ENCODE measurements around the gene KIFAP3. TPM values are rescaled to one million over a fixed set of nuclear protein-coding genes. Genes with fewer than 3 reads are reported as not detected.
A peak's percentile ranks its signal among the peaks of the same experiment; 100 is the strongest.
"Not testable (repeated sequence)": the region's sequence is repeated elsewhere in the genome, so short reads cannot be mapped to it uniquely, and the experiment has no call there.

Gene KIFAP3
- polyA plus RNA-seq, 4 donors: 10.5 to 20.7 (median 14.6) TPM

DNA sequence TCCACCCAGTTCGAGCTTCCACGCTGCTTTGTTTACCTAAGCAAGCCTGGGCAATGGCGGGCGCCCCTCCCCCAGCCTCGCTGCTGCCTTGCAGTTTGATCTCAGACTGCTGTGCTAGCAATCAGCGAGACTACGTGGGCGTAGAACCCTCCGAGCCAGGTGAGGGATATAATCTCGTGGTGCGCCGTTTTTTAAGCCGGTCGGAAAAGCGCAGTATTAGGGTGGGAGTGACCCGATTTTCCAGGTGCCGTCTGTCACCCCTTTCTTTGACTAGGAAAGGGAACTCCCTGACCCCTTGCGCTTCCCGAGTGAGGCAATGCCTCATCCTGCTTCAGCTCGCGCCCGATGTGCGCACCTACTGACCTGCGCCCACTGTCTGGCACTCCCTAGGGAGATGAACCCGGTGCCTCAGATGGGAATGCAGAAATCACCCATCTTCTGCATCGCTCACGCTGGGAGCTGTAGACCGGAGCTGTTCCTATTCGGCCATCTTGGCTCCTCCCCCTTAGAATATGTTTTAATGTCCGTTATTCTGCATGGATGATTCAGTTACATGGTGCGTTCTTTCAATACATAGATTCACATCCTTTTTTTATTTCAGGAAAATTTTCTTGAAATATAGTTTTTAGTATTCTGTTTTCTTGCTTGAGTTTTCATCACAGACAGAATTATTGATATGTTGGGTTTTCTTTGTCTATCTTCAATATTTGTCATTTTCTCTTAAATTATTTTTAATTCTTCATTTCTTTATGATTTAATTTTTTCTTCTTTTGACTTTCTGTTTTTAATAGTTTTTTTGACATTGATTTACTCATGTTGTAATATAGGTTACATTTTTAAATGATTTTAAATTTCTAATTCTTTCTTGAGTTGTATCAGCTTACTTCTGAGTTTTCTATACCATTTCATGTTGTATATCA lies 20.5 kb upstream of the KIFAP3 start:
- H3K4me3 ChIP-seq (ENCODE audit: low read depth in 1 of 3, low read length in 3 of 3): not testable (repeated sequence)

DNA sequence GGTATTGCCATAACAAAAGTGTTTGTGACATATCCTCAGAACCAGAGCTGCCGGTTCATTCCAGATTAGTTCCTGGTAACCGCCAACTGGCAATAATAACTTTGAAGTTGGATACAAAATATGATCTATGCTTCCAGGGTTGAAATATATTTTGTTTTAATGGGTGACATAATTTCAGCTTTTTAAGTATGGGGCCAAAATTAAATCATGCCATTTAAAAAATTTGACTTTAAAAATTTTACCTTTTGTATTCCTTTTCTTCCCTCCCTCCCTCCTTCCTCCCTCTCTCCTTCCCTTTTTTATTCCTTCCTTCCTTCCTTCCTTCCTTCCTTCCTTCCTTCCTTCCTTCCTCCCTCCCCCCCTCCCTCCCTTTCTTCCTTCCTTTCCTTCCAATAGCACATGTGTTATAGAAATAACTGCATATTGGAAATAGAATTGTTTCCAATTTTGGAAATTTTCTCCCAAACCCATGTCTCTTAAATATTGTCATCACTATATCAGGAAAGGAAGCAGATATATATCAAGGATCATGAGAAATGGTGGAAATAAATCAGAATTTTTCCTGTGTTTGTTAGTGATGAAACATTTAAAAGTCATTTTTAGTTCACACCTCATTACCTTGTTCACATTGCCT lies 12.0 kb upstream of the KIFAP3 start:
- no peaks in the 10 kb centered on the region for H3K27me3 ChIP-seq (ENCODE audit: control insufficient read depth in 3 of 3, insufficient read depth in 3 of 3, low read length in 3 of 3)
- H3K4me3 ChIP-seq (ENCODE audit: low read depth in 1 of 3, low read length in 3 of 3): no peak overlapping the region
- H3K27ac ChIP-seq (ENCODE audit: low read depth in 1 of 3, low read length in 2 of 3): no peak overlapping the region
- DNase-seq: no peak
- 73 to 76% (median 73%) methylated on average over 2 of the region's 2 CpGs for WGBS, 3 donors
- no peak for FAIRE-seq
- no peaks in the 10 kb centered on the region for H3K36me3 ChIP-seq (ENCODE audit: control insufficient read depth in 3 of 3, insufficient read depth in 2 of 3, low read depth in 1 of 3, low read length in 3 of 3)
- H3K4me1 ChIP-seq (ENCODE audit: control insufficient read depth in 3 of 3, insufficient read depth in 2 of 3, low read depth in 1 of 3, low read length in 2 of 3): no peaks in the 10 kb centered on the region
- no peaks in the 10 kb centered on the region for H3K9me3 ChIP-seq (ENCODE audit: control insufficient read depth in 2 of 2, insufficient read depth in 1 of 2, low read depth in 1 of 2, low read length in 1 of 2)

More for the DNA sequence above, 20.5 kb upstream of the KIFAP3 start:
- WGBS, 3 donors: 78 to 82% (median 78%) methylated on average over 29 to 31 of the region's 31 CpGs
- not testable (repeated sequence) for H3K36me3 ChIP-seq (ENCODE audit: control insufficient read depth in 3 of 3, insufficient read depth in 2 of 3, low read depth in 1 of 3, low read length in 3 of 3); H3K4me1 ChIP-seq (ENCODE audit: control insufficient read depth in 3 of 3, insufficient read depth in 2 of 3, low read depth in 1 of 3, low read length in 2 of 3); H3K9me3 ChIP-seq (ENCODE audit: control insufficient read depth in 2 of 2, insufficient read depth in 1 of 2, low read depth in 1 of 2, low read length in 1 of 2); FAIRE-seq; DNase-seq; H3K27ac ChIP-seq (ENCODE audit: low read depth in 1 of 3, low read length in 2 of 3); H3K27me3 ChIP-seq (ENCODE audit: control insufficient read depth in 3 of 3, insufficient read depth in 3 of 3, low read length in 3 of 3)

DNA sequence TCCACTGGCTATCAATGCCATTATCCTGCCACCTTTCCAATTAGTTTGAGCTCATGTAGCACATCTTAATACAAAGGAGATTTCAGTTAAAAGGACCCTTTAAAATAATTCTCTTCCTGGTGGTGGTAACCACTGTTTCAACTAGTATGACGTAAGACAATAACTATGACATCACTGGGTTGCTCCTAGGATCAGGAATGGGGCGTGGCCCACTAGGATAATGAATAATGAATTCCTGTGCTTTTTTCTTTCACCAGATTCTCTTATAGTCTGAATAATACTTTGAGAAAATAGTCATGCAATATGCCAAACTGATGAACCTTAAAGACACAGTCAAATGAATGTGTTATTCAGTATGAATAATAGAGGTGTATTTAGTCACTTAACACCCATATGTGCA lies 10.6 kb upstream of the KIFAP3 start:
- H3K27me3 ChIP-seq (ENCODE audit: control insufficient read depth in 3 of 3, insufficient read depth in 3 of 3, low read length in 3 of 3): no peaks in the 10 kb centered on the region
- no peaks in the 10 kb centered on the region for H3K4me1 ChIP-seq (ENCODE audit: control insufficient read depth in 3 of 3, insufficient read depth in 2 of 3, low read depth in 1 of 3, low read length in 2 of 3)
- FAIRE-seq (no peak), DNase-seq (no peak)
- no peaks in the 10 kb centered on the region for H3K9me3 ChIP-seq (ENCODE audit: control insufficient read depth in 2 of 2, insufficient read depth in 1 of 2, low read depth in 1 of 2, low read length in 1 of 2)
- H3K27ac ChIP-seq (ENCODE audit: low read depth in 1 of 3, low read length in 2 of 3): no peak overlapping the region
- H3K4me3 ChIP-seq (ENCODE audit: low read depth in 1 of 3, low read length in 3 of 3): no peak overlapping the region
- 46 to 64% (median 47%) methylated on average over 2 of the region's 2 CpGs for WGBS, 3 donors
- no peaks in the 10 kb centered on the region for H3K36me3 ChIP-seq (ENCODE audit: control insufficient read depth in 3 of 3, insufficient read depth in 2 of 3, low read depth in 1 of 3, low read length in 3 of 3)

DNA sequence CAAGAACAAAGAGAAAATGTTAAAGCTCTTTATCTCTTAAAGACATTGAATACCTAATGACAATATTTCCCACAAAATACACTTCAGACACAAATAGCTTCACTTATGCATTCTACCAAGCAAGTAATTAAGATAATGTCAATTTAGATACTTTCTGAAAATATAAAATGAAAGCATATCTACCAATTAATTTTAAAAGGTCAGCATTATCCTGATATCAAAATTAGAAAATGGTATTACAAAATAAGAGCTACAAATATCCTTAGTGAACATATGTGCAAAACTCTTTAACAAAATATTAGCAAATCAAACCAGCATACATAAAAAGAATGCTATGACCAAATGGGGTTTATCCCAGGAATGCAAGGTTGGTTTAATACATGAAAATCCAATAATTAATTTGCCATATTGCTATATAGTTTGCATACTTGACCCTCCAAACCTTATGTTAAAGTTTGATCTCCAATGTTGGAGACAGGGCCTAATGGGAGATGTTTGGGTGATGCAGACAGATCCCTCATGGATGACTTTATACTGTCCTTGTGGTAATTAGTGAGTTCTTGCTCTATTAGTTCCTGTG lies 4.2 kb upstream of the KIFAP3 start:
- DNase-seq (no peak), FAIRE-seq (no peak)
- no peaks in the 10 kb centered on the region for H3K36me3 ChIP-seq (ENCODE audit: control insufficient read depth in 3 of 3, insufficient read depth in 2 of 3, low read depth in 1 of 3, low read length in 3 of 3)
- peaks cover 0 to 4% of the 10 kb centered on the region in 2 donors for H3K9me3 ChIP-seq (ENCODE audit: control insufficient read depth in 2 of 2, insufficient read depth in 1 of 2, low read depth in 1 of 2, low read length in 1 of 2)
- peaks cover 0 to 1% (median 0%) of the 10 kb centered on the region in 3 donors for H3K4me1 ChIP-seq (ENCODE audit: control insufficient read depth in 3 of 3, insufficient read depth in 2 of 3, low read depth in 1 of 3, low read length in 2 of 3)
- no peak overlapping the region for H3K27ac ChIP-seq (ENCODE audit: low read depth in 1 of 3, low read length in 2 of 3)
- peaks cover 0 to 2% (median 0%) of the 10 kb centered on the region in 3 donors for H3K27me3 ChIP-seq (ENCODE audit: control insufficient read depth in 3 of 3, insufficient read depth in 3 of 3, low read length in 3 of 3)
- no peak overlapping the region for H3K4me3 ChIP-seq (ENCODE audit: low read depth in 1 of 3, low read length in 3 of 3)

DNA sequence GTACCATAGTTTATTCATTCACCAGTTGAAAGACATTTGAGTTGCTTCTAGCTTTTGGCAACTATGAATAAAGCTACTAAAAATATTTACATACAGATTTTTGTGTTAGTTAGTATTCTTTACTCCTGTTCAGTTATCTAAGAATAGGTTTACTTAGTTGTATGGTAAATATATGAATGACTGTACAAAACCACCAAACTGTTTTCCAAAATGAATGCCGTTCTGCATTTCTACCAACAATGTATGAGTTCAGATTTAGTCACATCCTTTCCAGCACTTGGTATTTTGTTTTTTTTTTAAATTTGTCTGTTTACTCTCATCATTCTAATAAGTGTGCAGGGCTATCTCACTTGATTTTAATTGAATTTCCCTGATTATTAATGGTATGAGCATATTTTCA lies 3.4 kb upstream of the KIFAP3 start:
- no peak for DNase-seq
- H3K36me3 ChIP-seq (ENCODE audit: control insufficient read depth in 3 of 3, insufficient read depth in 2 of 3, low read depth in 1 of 3, low read length in 3 of 3): no peaks in the 10 kb centered on the region
- H3K9me3 ChIP-seq (ENCODE audit: control insufficient read depth in 2 of 2, insufficient read depth in 1 of 2, low read depth in 1 of 2, low read length in 1 of 2): peaks cover 0 to 4% of the 10 kb centered on the region in 2 donors
- no peak overlapping the region for H3K4me3 ChIP-seq (ENCODE audit: low read depth in 1 of 3, low read length in 3 of 3)
- no peak for FAIRE-seq
- no peak overlapping the region for H3K27ac ChIP-seq (ENCODE audit: low read depth in 1 of 3, low read length in 2 of 3)
- H3K4me1 ChIP-seq (ENCODE audit: control insufficient read depth in 3 of 3, insufficient read depth in 2 of 3, low read depth in 1 of 3, low read length in 2 of 3): peaks cover 0 to 1% (median 0%) of the 10 kb centered on the region in 3 donors
- WGBS, 3 donors: 81 to 88% (median 87%) methylated on average over 1 of the region's 1 CpG
- H3K27me3 ChIP-seq (ENCODE audit: control insufficient read depth in 3 of 3, insufficient read depth in 3 of 3, low read length in 3 of 3): peaks cover 0 to 2% (median 0%) of the 10 kb centered on the region in 3 donors

DNA sequence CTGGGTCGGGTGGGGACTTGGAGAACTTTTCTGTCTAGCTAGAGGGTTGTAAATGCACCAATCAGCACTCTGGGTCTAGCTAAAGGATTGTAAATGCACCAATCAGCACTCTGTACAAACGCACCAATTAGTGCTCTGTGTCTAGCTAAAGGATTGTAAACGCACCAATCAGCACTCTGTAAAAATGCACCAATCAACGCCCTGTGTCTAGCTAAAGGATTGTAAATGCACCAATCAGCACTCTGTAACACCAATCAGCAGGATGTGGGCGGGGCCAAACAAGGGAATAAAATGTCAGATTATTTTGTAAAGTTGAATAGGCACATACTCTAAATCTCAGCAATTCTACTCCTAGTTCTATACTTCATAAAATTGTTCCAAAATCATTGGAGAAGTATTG lies 2.5 kb upstream of the KIFAP3 start:
- H3K4me3 ChIP-seq (ENCODE audit: low read depth in 1 of 3, low read length in 3 of 3); H3K27ac ChIP-seq (ENCODE audit: low read depth in 1 of 3, low read length in 2 of 3); H3K27me3 ChIP-seq (ENCODE audit: control insufficient read depth in 3 of 3, insufficient read depth in 3 of 3, low read length in 3 of 3); DNase-seq; H3K9me3 ChIP-seq (ENCODE audit: control insufficient read depth in 2 of 2, insufficient read depth in 1 of 2, low read depth in 1 of 2, low read length in 1 of 2); H3K36me3 ChIP-seq (ENCODE audit: control insufficient read depth in 3 of 3, insufficient read depth in 2 of 3, low read depth in 1 of 3, low read length in 3 of 3); H3K4me1 ChIP-seq (ENCODE audit: control insufficient read depth in 3 of 3, insufficient read depth in 2 of 3, low read depth in 1 of 3, low read length in 2 of 3); FAIRE-seq: not testable (repeated sequence)
- 71 to 81% (median 72%) methylated on average over 5 of the region's 5 CpGs for WGBS, 3 donors

DNA sequence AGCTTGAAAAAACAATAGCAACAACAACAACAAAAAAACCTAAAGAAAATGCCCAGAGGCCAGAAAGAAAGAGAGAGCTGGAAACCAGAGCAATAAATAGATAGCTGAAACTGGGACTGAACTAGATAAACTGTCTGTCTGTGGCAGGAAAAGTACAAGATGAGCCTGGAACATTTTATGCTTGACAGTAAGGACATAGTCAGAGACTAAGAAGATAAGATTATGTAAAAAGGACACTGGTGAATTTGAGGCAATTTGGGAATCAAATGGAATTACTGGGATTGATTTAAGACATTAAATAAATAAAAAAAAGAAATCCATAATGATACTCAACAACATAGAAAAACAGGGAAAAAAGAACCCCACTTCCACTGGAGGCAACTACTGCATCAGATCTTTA lies 1.7 kb upstream of the KIFAP3 start:
- Histone ChIP-seq H3K9me3 (ENCODE audit: control insufficient read depth in 2 of 2, insufficient read depth in 1 of 2, low read depth in 1 of 2, low read length in 1 of 2) (peaks cover 1 to 4% of the 10 kb centered on the region in 2 donors), H3K4me3 (ENCODE audit: low read depth in 1 of 3, low read length in 3 of 3) (no peak overlapping the region), H3K4me1 (ENCODE audit: control insufficient read depth in 3 of 3, insufficient read depth in 2 of 3, low read depth in 1 of 3, low read length in 2 of 3) (peaks cover 0 to 4% (median 1%) of the 10 kb centered on the region in 3 donors), H3K36me3 (ENCODE audit: control insufficient read depth in 3 of 3, insufficient read depth in 2 of 3, low read depth in 1 of 3, low read length in 3 of 3) (no peaks in the 10 kb centered on the region), H3K27me3 (ENCODE audit: control insufficient read depth in 3 of 3, insufficient read depth in 3 of 3, low read length in 3 of 3) (peaks cover 0 to 2% (median 0%) of the 10 kb centered on the region in 3 donors), H3K27ac (ENCODE audit: low read depth in 1 of 3, low read length in 2 of 3) (no peak overlapping the region)
- DNase-seq: no peak
- no peak for FAIRE-seq

DNA sequence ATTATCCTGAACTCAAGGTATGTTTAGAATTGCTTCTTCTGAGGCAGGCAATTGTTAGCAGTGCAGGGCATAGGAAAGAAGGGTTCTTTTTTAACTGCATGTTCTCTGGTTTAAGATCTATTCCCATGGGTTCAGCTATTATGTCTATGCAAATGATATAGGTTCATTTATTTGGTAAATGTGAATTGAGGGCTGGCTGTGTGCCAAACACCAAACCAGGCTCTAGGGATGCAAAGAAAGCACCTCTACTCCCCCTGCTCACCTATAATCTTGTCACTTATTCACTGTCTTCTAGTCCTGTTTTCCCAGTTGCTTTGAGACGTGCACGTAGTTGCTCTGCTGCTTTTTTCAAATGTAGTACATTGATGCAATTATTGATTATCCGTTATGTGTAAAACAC lies 691 bp upstream of the KIFAP3 start:
- peaks cover 1 to 4% of the 10 kb centered on the region in 2 donors for H3K9me3 ChIP-seq (ENCODE audit: control insufficient read depth in 2 of 2, insufficient read depth in 1 of 2, low read depth in 1 of 2, low read length in 1 of 2)
- peaks cover 0 to 2% (median 0%) of the 10 kb centered on the region in 3 donors for H3K27me3 ChIP-seq (ENCODE audit: control insufficient read depth in 3 of 3, insufficient read depth in 3 of 3, low read length in 3 of 3)
- FAIRE-seq (no peak), DNase-seq (no peak)
- H3K4me3 ChIP-seq (ENCODE audit: low read depth in 1 of 3, low read length in 3 of 3): peak overlapping the region in 1 of 3 donors; percentile 88
- no peaks in the 10 kb centered on the region for H3K36me3 ChIP-seq (ENCODE audit: control insufficient read depth in 3 of 3, insufficient read depth in 2 of 3, low read depth in 1 of 3, low read length in 3 of 3)
- WGBS, 3 donors: 61 to 83% (median 70%) methylated on average over 3 of the region's 3 CpGs
- H3K27ac ChIP-seq (ENCODE audit: low read depth in 1 of 3, low read length in 2 of 3): no peak overlapping the region
- H3K4me1 ChIP-seq (ENCODE audit: control insufficient read depth in 3 of 3, insufficient read depth in 2 of 3, low read depth in 1 of 3, low read length in 2 of 3): peaks cover 0 to 4% (median 1%) of the 10 kb centered on the region in 3 donors
